OCI-LY3 (cell line): ENCODE results near the gene SH2D2A.
A peak's percentile ranks its signal among the peaks of the same experiment; 100 is the strongest.

Experiments used
- H2AFZ ChIP-seq: fragments of 200-600, 300-600 bp; shearing (Covaris generic); 2 replicates; pipeline ENCODE4 v1.6.0; 2014; ENCODE audit warnings: antibody characterized with exemption, low read depth, low read length
- H3K27ac ChIP-seq: fragments of 200-600, 300-600 bp; sonication (generic); 2 replicates; pipeline ENCODE4 v1.5.1; 2014; ENCODE audit warnings: mild to moderate bottlenecking, low read length, moderate library complexity, mixed read lengths
- H3K27me3 ChIP-seq: fragments of 200-600, 300-600 bp; sonication (generic); 2 replicates; pipeline ENCODE4 v1.6.1; 2014; ENCODE audit warnings: low read depth, low read length, mixed read lengths
- H3K36me3 ChIP-seq: fragments of 200-600, 300-600 bp; sonication (generic); replicated peaks from 2 replicates; pipeline ENCODE3; 2014; ENCODE audit warnings: low read depth, low read length, mixed read lengths
- H3K4me1 ChIP-seq: fragments of 300-600, 200-600 bp; sonication (generic); 2 replicates; pipeline ENCODE4 v1.6.1; 2014; ENCODE audit warnings: low read length, mixed read lengths
- H3K4me2 ChIP-seq: fragments of 200-600, 300-600 bp; sonication (generic); 2 replicates; pipeline ENCODE4 v1.6.1; 2014; ENCODE audit warnings: low read length, mixed read lengths
- H3K4me3 ChIP-seq: fragments of 300-600, 200-600 bp; sonication (generic); 2 replicates; pipeline ENCODE4 v1.5.1; 2014; ENCODE audit warnings: antibody characterized with exemption, mild to moderate bottlenecking, low read length, moderate library complexity
- H3K79me2 ChIP-seq: fragments of 300-600, 200-600 bp; shearing (Covaris generic); 2 replicates; pipeline ENCODE4 v1.6.1; 2014; ENCODE audit warnings: mild to moderate bottlenecking, low read length, mixed read lengths
- H3K9ac ChIP-seq: fragments of 300-600, 200-600 bp; shearing (Covaris generic); 2 replicates; pipeline ENCODE4 v1.6.0; 2014; ENCODE audit warnings: mild to moderate bottlenecking, low read length, moderate library complexity
- H3K9me3 ChIP-seq: fragments of 200-600, 300-600 bp; shearing (Covaris generic); 2 replicates; pipeline ENCODE4 v1.6.1; 2014; ENCODE audit warnings: low read length, mixed read lengths; ENCODE audit not compliant: insufficient read depth
- H4K20me1 ChIP-seq: fragments of 200-600, 300-600 bp; sonication (generic); 2 replicates; pipeline ENCODE4 v1.6.1; 2016; ENCODE audit warnings: low read length, mixed read lengths; ENCODE audit not compliant: insufficient read depth
- CTCF ChIP-seq: fragments of 200-600, 300-600 bp; sonication (generic); IDR thresholded peaks from 2 replicates; pipeline ENCODE4 v1.5.1; 2014; ENCODE audit warnings: antibody characterized with exemption, low read length, low read depth
- EZH2phosphoT487 ChIP-seq: fragments of 200-600 bp; shearing (Covaris generic); IDR thresholded peaks from 2 replicates; pipeline ENCODE4 v1.6.1; 2018; ENCODE audit warnings: antibody characterized with exemption, mixed run types, low read depth

SH2D2A gene

GRCh38 chr1:156860113-156860627 is 43.5 kb upstream of the SH2D2A start:
- no peaks in the 10 kb centered on the region for H3K9me3 ChIP-seq
- no peaks in the 10 kb centered on the region for H3K79me2 ChIP-seq
- no peaks in the 10 kb centered on the region for H3K36me3 ChIP-seq
- H3K4me3 ChIP-seq, result peak overlapping the region; percentile 76
- no peak overlapping the region for H3K27ac ChIP-seq
- TF ChIP-seq EZH2phosphoT487 (no peak), CTCF (peak; percentile 95)
- H3K27me3 ChIP-seq, result peaks cover 50% of the 10 kb centered on the region
- peak overlapping the region; percentile 64 for H2AFZ ChIP-seq
- H3K9ac ChIP-seq, result peak overlapping the region; percentile 29; the same call in 1 of the 2 replicates
- peak overlapping the region; percentile 96 for H3K4me2 ChIP-seq
- no peaks in the 10 kb centered on the region for H4K20me1 ChIP-seq
- peaks cover 17% of the 10 kb centered on the region; the same call in 1 of the 2 replicates for H3K4me1 ChIP-seq

- Histone ChIP-seq H3K4me1 (peaks cover 17% of the 10 kb centered on the region; the same call in 1 of the 2 replicates), H3K9ac (peak overlapping the region; percentile 29)
Measured at GRCh38 chr1:156859523-156860112, 43.0 kb upstream of the SH2D2A start.

GRCh38 chr1:156858959-156859522 is 42.4 kb upstream of the SH2D2A start, which contains the start of gene INSRR:
Gene INSRR, minus strand, starts transcription at chr1:156859117. Its CDS starts 496 bp downstream, at chr1:156858621.
- no peaks in the 10 kb centered on the region for H3K79me2 ChIP-seq
- no peaks in the 10 kb centered on the region for H3K36me3 ChIP-seq
- peak within 1 kb of the TSS; percentile 96 for H3K4me2 ChIP-seq
- H4K20me1 ChIP-seq, result no peaks in the 10 kb centered on the region
- peaks cover 17% of the 10 kb centered on the region; the same call in 1 of the 2 replicates for H3K4me1 ChIP-seq
- H2AFZ ChIP-seq, result no peak within 1 kb of the TSS
- peaks cover 44% of the 10 kb centered on the region for H3K27me3 ChIP-seq
- TF ChIP-seq EZH2phosphoT487 (no peak), CTCF (no peak)
- H3K4me3 ChIP-seq, result peak within 1 kb of the TSS; percentile 76
- H3K9me3 ChIP-seq, result no peaks in the 10 kb centered on the region
- H3K9ac ChIP-seq, result peak within 1 kb of the TSS; percentile 29
- H3K27ac ChIP-seq, result no peak within 1 kb of the TSS

More at GRCh38 chr1:156859523-156860112, 43.0 kb upstream of the SH2D2A start:
- no peak overlapping the region for H2AFZ ChIP-seq
- no peaks in the 10 kb centered on the region for H3K9me3 ChIP-seq
- H3K36me3 ChIP-seq, result no peaks in the 10 kb centered on the region
- H3K4me2 ChIP-seq, result peak overlapping the region; percentile 96
- no peaks in the 10 kb centered on the region for H4K20me1 ChIP-seq
- TF ChIP-seq CTCF (no peak), EZH2phosphoT487 (no peak)
- H3K79me2 ChIP-seq, result no peaks in the 10 kb centered on the region
- peaks cover 45% of the 10 kb centered on the region for H3K27me3 ChIP-seq
- peak overlapping the region; percentile 76 for H3K4me3 ChIP-seq
- no peak overlapping the region for H3K27ac ChIP-seq

DNA sequence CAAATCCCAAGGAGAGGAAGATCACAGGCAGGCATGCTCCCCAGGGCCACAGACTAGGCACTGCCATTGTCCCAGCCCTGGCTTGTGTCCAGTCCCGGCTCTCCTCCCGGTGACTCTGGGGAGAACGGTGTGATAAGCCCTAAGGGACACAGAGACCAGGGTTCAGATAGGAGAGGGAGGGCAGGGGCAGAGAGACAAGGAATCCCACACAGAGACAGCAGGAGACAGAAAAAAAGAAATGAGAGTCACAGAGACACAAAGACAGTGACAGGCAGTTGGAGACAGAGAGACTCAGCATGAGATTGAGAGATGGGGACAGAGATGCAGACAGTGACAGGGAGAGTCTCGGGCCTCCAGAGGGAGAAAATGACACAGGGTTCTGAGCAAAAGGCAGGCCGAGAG is 41.9 kb upstream of the SH2D2A start:
- peaks cover 17% of the 10 kb centered on the region; the same call in 1 of the 2 replicates for H3K4me1 ChIP-seq
- no peaks in the 10 kb centered on the region for H3K79me2 ChIP-seq
- H3K4me2 ChIP-seq, result peak overlapping the region; percentile 96
- H3K4me3 ChIP-seq, result peak overlapping the region; percentile 76
- no peaks in the 10 kb centered on the region for H3K36me3 ChIP-seq
- H3K9ac ChIP-seq, result no peak overlapping the region
- TF ChIP-seq EZH2phosphoT487 (no peak), CTCF (no peak)
- no peak overlapping the region for H2AFZ ChIP-seq
- peaks cover 39% of the 10 kb centered on the region for H3K27me3 ChIP-seq
- H3K9me3 ChIP-seq, result no peaks in the 10 kb centered on the region
- no peak overlapping the region for H3K27ac ChIP-seq
- H4K20me1 ChIP-seq, result no peaks in the 10 kb centered on the region
